Kidney epithelial cell (primary cell): ENCODE measurements around the gene PTGES3. TPM values are rescaled to one million over a fixed set of nuclear protein-coding genes. Genes with fewer than 3 reads are reported as not detected.

Experiments used
- DNase-seq: peaks from one replicate; pipeline ENCODE4 v3.0.0-alpha.2; 2010; ENCODE audit warnings: low read depth
- H3K27me3 ChIP-seq: 2 replicates; pipeline ENCODE4 v1.6.0; 2011; ENCODE audit warnings: low read length; ENCODE audit not compliant: control insufficient read depth, insufficient read depth
- H3K36me3 ChIP-seq: 2 replicates; pipeline ENCODE4 v1.5.1; 2011; ENCODE audit warnings: low read length; ENCODE audit not compliant: control insufficient read depth, insufficient read depth
- H3K4me3 ChIP-seq: 2 replicates; pipeline ENCODE4 v1.5.1; 2011; ENCODE audit warnings: low read depth, mild to moderate bottlenecking, control low read depth, low read length
- CTCF ChIP-seq: IDR thresholded peaks from 2 replicates; pipeline ENCODE4 v1.5.1; 2011; ENCODE audit warnings: mild to moderate bottlenecking, moderate library complexity, low read length, control low read depth, inconsistent platforms; ENCODE audit not compliant: insufficient read depth, poor library complexity, severe bottlenecking
- total RNA-seq: library from RNA; depleted of rRNA; stranded (reverse); fragments of >200 nt; gene quantifications from 2 replicates; pipeline ENCODE4 v1.2.3, GENCODE V29; 2015

The PTGES3 gene
- total RNA-seq, 1 donor from 2014 or later = 119 TPM

DNA sequence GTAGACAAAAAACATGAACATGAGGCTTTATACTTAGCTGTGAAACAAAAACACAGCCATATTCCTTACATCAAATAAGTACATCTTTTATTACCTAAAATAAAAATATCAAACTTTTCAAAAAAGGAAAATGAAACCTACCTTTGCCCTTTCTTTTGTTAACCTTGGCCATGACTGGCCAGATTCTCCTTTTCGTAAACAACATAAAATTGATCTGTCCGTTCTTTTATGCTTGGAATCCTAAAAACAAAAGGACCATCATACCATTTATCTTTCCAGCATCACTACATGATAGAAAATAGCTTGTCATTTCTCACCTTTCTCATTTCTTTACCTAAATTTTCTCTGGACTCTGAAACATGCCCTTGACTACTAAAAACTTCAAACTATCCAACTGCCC lies 16.5 kb downstream of the PTGES3 start:
- Histone ChIP-seq H3K36me3 (peaks cover 1% of the 10 kb centered on the region), H3K27me3 (no peaks in the 10 kb centered on the region), H3K4me3 (no peak overlapping the region)
- DNase-seq = no peak
- TF ChIP-seq CTCF = no peak

DNA sequence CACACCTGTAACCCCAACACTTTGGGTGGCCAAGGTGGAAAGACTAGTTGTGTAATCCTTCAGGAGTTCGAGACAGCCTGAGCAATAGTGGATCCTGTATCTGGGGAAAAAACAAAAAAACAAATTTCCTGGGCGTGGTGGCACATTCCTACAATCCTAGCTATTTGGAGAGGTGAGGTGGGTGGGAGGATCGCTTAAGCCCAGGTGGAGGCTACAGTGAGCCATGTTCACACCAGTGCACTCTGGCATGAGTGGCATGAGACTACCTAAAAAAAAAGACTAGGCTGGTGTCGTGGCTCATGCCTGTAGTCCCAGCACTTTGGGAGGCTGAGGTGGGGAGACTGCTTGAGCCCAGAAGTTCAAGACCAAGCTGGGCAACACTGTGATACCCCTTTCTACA lies 17.2 kb downstream of the PTGES3 start:
- Histone ChIP-seq H3K36me3 (peaks cover 1% of the 10 kb centered on the region), H3K4me3 (no peak overlapping the region), H3K27me3 (no peaks in the 10 kb centered on the region)
- no peak for DNase-seq
- TF ChIP-seq CTCF = no peak

DNA sequence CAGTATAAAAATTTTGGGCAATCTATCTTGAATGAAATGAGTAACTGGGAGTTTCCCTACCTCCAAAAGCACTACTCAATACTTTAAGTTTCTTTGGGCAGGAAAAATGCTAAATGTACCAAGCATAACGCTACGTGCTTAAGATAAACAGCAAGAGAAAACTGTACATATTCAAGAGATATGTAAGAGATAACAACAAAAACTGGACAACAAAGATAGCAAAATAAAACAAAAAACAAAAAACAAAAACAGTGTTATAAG lies 20.0 kb downstream of the PTGES3 start:
- peaks cover 1% of the 10 kb centered on the region for H3K36me3 ChIP-seq
- TF ChIP-seq CTCF = no peak
- DNase-seq = no peak
- no peaks in the 10 kb centered on the region for H3K27me3 ChIP-seq
- H3K4me3 ChIP-seq = no peak overlapping the region

DNA sequence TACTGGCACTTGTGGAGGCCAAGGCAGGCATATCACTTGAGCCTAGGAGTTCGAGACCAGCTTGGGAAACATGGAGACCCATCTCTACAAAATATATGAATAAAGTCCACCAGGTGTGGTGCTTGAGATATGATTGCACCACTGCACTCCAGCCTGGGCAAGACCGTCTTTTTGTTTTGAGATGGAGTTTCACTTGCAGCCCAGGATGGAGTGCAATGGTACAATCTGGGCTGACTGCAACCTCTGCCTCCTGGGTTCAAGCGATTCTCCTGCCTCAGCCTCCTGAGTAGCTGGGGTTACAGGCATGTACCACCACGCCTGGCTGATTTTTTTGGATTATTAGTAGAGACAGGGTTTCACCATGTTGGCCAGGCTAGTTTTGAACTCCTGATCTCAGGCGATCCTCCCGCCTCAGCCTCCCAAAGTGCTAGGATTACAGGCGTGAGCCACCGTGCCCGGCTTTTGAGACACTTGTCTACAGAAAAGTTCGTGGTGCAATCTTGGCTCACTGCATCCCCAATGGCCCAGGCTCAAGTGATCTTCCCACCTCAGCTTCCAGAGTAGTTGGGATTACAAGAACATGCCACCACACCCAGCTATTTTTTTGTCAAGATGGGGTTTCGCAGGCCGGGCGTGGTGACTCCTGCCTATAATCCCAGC lies 26.0 kb downstream of the PTGES3 start:
- H3K27me3 ChIP-seq = no peaks in the 10 kb centered on the region
- TF ChIP-seq CTCF = no peak

GRCh38 chr12:56661560-56661959 lies 26.5 kb downstream of the PTGES3 start:
- no peak for DNase-seq
- Histone ChIP-seq H3K4me3 (no peak overlapping the region), H3K36me3 (no peaks in the 10 kb centered on the region), H3K27me3 (no peaks in the 10 kb centered on the region)
- no peak for TF ChIP-seq CTCF

More for the DNA sequence above, 26.0 kb downstream of the PTGES3 start:
- no peaks in the 10 kb centered on the region for H3K36me3 ChIP-seq
- DNase-seq = no peak
- H3K4me3 ChIP-seq = no peak overlapping the region

DNA sequence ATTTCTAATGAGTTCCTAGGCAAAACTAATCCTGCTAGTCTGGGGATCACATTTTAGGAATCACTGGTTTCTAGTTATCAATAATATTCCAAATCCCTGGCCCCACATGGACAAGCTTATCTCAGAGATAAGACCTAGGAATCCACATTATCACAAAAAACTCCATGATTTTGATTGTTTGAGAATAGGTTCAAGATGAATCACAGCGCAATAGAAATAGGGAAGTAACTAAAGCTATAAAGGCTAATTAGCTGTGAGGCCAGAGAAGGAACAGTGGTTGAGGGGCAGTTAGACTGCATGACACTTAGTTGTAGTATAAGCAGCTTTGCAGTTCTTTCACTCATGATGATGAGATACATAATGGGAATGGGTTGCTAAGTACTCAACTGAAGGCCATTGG lies 29.2 kb downstream of the PTGES3 start:
- TF ChIP-seq CTCF = no peak
- Histone ChIP-seq H3K4me3 (no peak overlapping the region), H3K36me3 (no peaks in the 10 kb centered on the region), H3K27me3 (no peaks in the 10 kb centered on the region)
- DNase-seq = no peak
